Activated CD4-positive, alpha-beta T cell treated with anti-CD3 and anti-CD28 coated beads, Interleukin-2, amount 10 ng/mL, durations not matched to agents 7 days and 5 days (primary cell): ENCODE data around the gene KCNK10. TPM values are rescaled to one million over a fixed set of nuclear protein-coding genes. Genes with fewer than 3 reads are reported as not detected.

Experiments
- CTCF ChIA-PET: fragments of 350-600 bp; sonication (Branson Sonifier 250); formaldehyde crosslinking; loops from one replicate; lab custom pipeline; 2021; ENCODE audit warnings: antibody characterized with exemption; lab: Charles Lee
- POLR2A ChIA-PET: fragments of 350-600 bp; sonication (Branson Sonifier 250); formaldehyde crosslinking; loops from one replicate; lab custom pipeline; 2021; ENCODE audit warnings: antibody characterized with exemption; lab: Charles Lee
- DNase-seq: peaks from one replicate; pipeline ENCODE4 v3.0.0-alpha.2; 2020
- H3K27ac Mint-ChIP-seq: one replicate; pipeline ENCODE4 v1.8.0; 2021; ENCODE audit warnings: mild to moderate bottlenecking, moderate library complexity, mixed read lengths
- H3K27me3 Mint-ChIP-seq: one replicate; pipeline ENCODE4 v1.8.0; 2021; ENCODE audit warnings: mixed read lengths
- H3K36me3 Mint-ChIP-seq: one replicate; pipeline ENCODE4 v1.8.0; 2021; ENCODE audit warnings: low read depth, mixed read lengths
- H3K4me1 Mint-ChIP-seq: one replicate; pipeline ENCODE4 v1.8.0; 2021; ENCODE audit warnings: mixed read lengths
- H3K4me3 Mint-ChIP-seq: one replicate; pipeline ENCODE4 v1.8.0; 2021; ENCODE audit warnings: mild to moderate bottlenecking, moderate library complexity, mixed read lengths
- H3K9me3 Mint-ChIP-seq: one replicate; pipeline ENCODE4 v1.8.0; 2021; ENCODE audit warnings: mixed read lengths
- total RNA-seq, 2 experiments: library from RNA; stranded (reverse); gene quantifications; one replicate each; pipeline ENCODE4 v1.2.3, GENCODE V29; 2021

Gene KCNK10
- total RNA-seq, 2 experiments from 2014 or later = not detected

- ChIA-PET POLR2A (no interaction called here), CTCF (no interaction called here)
- Mint-ChIP-seq H3K36me3 (no peaks in the 10 kb centered on the region), H3K27me3 (peaks cover 40% of the 10 kb centered on the region), H3K9me3 (no peaks in the 10 kb centered on the region), H3K27ac (no peak overlapping the region), H3K4me3 (no peak overlapping the region), H3K4me1 (peaks cover 3% of the 10 kb centered on the region)
- DNase-seq = no peak
Observed at GRCh38 chr14:88170333-88170732, 152.7 kb downstream of the KCNK10 start.

GRCh38 chr14:88168498-88169165, 154.4 kb downstream of the KCNK10 start:
- Mint-ChIP-seq H3K4me3 (no peak overlapping the region), H3K4me1 (peaks cover 18% of the 10 kb centered on the region), H3K9me3 (no peaks in the 10 kb centered on the region), H3K27ac (no peak overlapping the region), H3K27me3 (peaks cover 37% of the 10 kb centered on the region), H3K36me3 (no peaks in the 10 kb centered on the region)
- DNase-seq = peak; percentile 67
- ChIA-PET CTCF (interaction anchor here (0.6 to 1.5 kb wide), 14 partner anchors 9 to 230 kb away, joined by 3 to 19 read pairs (median 4); no protein-coding TSS in a partner anchor), POLR2A (no interaction called here)

- peaks cover 21% of the 10 kb centered on the region for H3K4me1 Mint-ChIP-seq
- POLR2A ChIA-PET = no interaction called here
- no peak overlapping the region for H3K4me3 Mint-ChIP-seq
- H3K27me3 Mint-ChIP-seq = peaks cover 37% of the 10 kb centered on the region
- CTCF ChIA-PET = interaction anchor here (1.0 to 1.5 kb wide), 10 partner anchors 9 to 230 kb away, joined by 3 to 19 read pairs (median 3); no protein-coding TSS in a partner anchor
- H3K27ac Mint-ChIP-seq = no peak overlapping the region
- H3K9me3 Mint-ChIP-seq = no peaks in the 10 kb centered on the region
- DNase-seq = no peak
- no peaks in the 10 kb centered on the region for H3K36me3 Mint-ChIP-seq
Observed at GRCh38 chr14:88168025-88168424, 155.0 kb downstream of the KCNK10 start.

GRCh38 chr14:88166616-88167015, 156.5 kb downstream of the KCNK10 start:
- POLR2A ChIA-PET = no interaction called here
- Mint-ChIP-seq H3K27me3 (peaks cover 25% of the 10 kb centered on the region), H3K9me3 (no peaks in the 10 kb centered on the region), H3K36me3 (no peaks in the 10 kb centered on the region), H3K4me3 (no peak overlapping the region), H3K4me1 (peaks cover 21% of the 10 kb centered on the region), H3K27ac (no peak overlapping the region)
- no peak for DNase-seq
- CTCF ChIA-PET = interaction anchor here (1.0 to 1.4 kb wide), 2 partner anchors 15 to 195 kb away, joined by 3 to 4 read pairs; no protein-coding TSS in a partner anchor

GRCh38 chr14:88164906-88165534, 158.0 kb downstream of the KCNK10 start:
- H3K4me1 Mint-ChIP-seq = peaks cover 21% of the 10 kb centered on the region
- no peak overlapping the region for H3K27ac Mint-ChIP-seq
- CTCF ChIA-PET = no interaction called here
- DNase-seq = no peak
- no peaks in the 10 kb centered on the region for H3K9me3 Mint-ChIP-seq
- peaks cover 16% of the 10 kb centered on the region for H3K27me3 Mint-ChIP-seq
- H3K36me3 Mint-ChIP-seq = no peaks in the 10 kb centered on the region
- POLR2A ChIA-PET = no interaction called here
- H3K4me3 Mint-ChIP-seq = no peak overlapping the region

GRCh38 chr14:88163731-88164255, 159.3 kb downstream of the KCNK10 start:
- Mint-ChIP-seq H3K9me3 (no peaks in the 10 kb centered on the region), H3K27ac (no peak overlapping the region), H3K36me3 (no peaks in the 10 kb centered on the region), H3K4me1 (peaks cover 21% of the 10 kb centered on the region), H3K27me3 (peaks cover 14% of the 10 kb centered on the region), H3K4me3 (no peak overlapping the region)
- DNase-seq = peak; percentile 12
- ChIA-PET POLR2A (no interaction called here), CTCF (interaction anchor here (1.4 kb wide), 1 partner anchor 218 kb away, joined by 3 read pairs; no protein-coding TSS in a partner anchor)

- CTCF ChIA-PET = no interaction called here
- H3K4me3 Mint-ChIP-seq = no peak overlapping the region
Observed at GRCh38 chr14:88156127-88156526, 166.9 kb downstream of the KCNK10 start.

GRCh38 chr14:88154926-88155325, 168.1 kb downstream of the KCNK10 start:
- Mint-ChIP-seq H3K4me1 (no peaks in the 10 kb centered on the region), H3K27me3 (peaks cover 6% of the 10 kb centered on the region), H3K27ac (no peak overlapping the region), H3K4me3 (no peak overlapping the region), H3K36me3 (no peaks in the 10 kb centered on the region), H3K9me3 (peaks cover 2% of the 10 kb centered on the region)
- CTCF ChIA-PET = no interaction called here
- no peak for DNase-seq
- POLR2A ChIA-PET = no interaction called here

More at GRCh38 chr14:88156127-88156526, 166.9 kb downstream of the KCNK10 start:
- Mint-ChIP-seq H3K9me3 (no peaks in the 10 kb centered on the region), H3K27me3 (peaks cover 13% of the 10 kb centered on the region), H3K27ac (no peak overlapping the region), H3K4me1 (no peaks in the 10 kb centered on the region), H3K36me3 (no peaks in the 10 kb centered on the region)
- no peak for DNase-seq
- POLR2A ChIA-PET = no interaction called here

GRCh38 chr14:88154321-88154720, 168.7 kb downstream of the KCNK10 start:
- Mint-ChIP-seq H3K4me3 (no peak overlapping the region), H3K36me3 (no peaks in the 10 kb centered on the region), H3K27ac (no peak overlapping the region), H3K9me3 (peaks cover 2% of the 10 kb centered on the region), H3K4me1 (no peaks in the 10 kb centered on the region), H3K27me3 (peaks cover 6% of the 10 kb centered on the region)
- ChIA-PET POLR2A (no interaction called here), CTCF (no interaction called here)
- DNase-seq = no peak

GRCh38 chr14:88146881-88147649, 176.0 kb downstream of the KCNK10 start:
- no peak overlapping the region for H3K27ac Mint-ChIP-seq
- DNase-seq = no peak
- peaks cover 14% of the 10 kb centered on the region for H3K27me3 Mint-ChIP-seq
- ChIA-PET CTCF (no interaction called here), POLR2A (no interaction called here)
- H3K9me3 Mint-ChIP-seq = peaks cover 2% of the 10 kb centered on the region
- H3K4me3 Mint-ChIP-seq = no peak overlapping the region
- H3K4me1 Mint-ChIP-seq = no peaks in the 10 kb centered on the region
- H3K36me3 Mint-ChIP-seq = no peaks in the 10 kb centered on the region

GRCh38 chr14:88143810-88144209, 179.3 kb downstream of the KCNK10 start:
- CTCF ChIA-PET = no interaction called here
- Mint-ChIP-seq H3K4me1 (no peaks in the 10 kb centered on the region), H3K9me3 (no peaks in the 10 kb centered on the region), H3K4me3 (no peak overlapping the region), H3K27ac (no peak overlapping the region), H3K27me3 (peaks cover 13% of the 10 kb centered on the region), H3K36me3 (no peaks in the 10 kb centered on the region)
- no peak for DNase-seq
- POLR2A ChIA-PET = no interaction called here

GRCh38 chr14:88142997-88143396, 180.1 kb downstream of the KCNK10 start:
- Mint-ChIP-seq H3K36me3 (no peaks in the 10 kb centered on the region), H3K4me1 (no peaks in the 10 kb centered on the region), H3K27me3 (peaks cover 8% of the 10 kb centered on the region), H3K9me3 (no peaks in the 10 kb centered on the region), H3K27ac (no peak overlapping the region), H3K4me3 (no peak overlapping the region)
- POLR2A ChIA-PET = no interaction called here
- no peak for DNase-seq
- CTCF ChIA-PET = no interaction called here

GRCh38 chr14:88140874-88141273, 182.2 kb downstream of the KCNK10 start:
- no peak for DNase-seq
- Mint-ChIP-seq H3K9me3 (no peaks in the 10 kb centered on the region), H3K4me1 (no peaks in the 10 kb centered on the region), H3K4me3 (no peak overlapping the region), H3K27me3 (peaks cover 4% of the 10 kb centered on the region), H3K36me3 (no peaks in the 10 kb centered on the region), H3K27ac (no peak overlapping the region)
- ChIA-PET POLR2A (no interaction called here), CTCF (no interaction called here)
